Daoy (cell line): Measurements from ENCODE around the gene TFDP1. TPM values are rescaled to one million over a fixed set of nuclear protein-coding genes. Genes with fewer than 3 reads are reported as not detected.

Experiments
- DNase-seq: peaks from one replicate; pipeline ENCODE4 v3.0.0-alpha.2; 2015; ENCODE audit warnings: low read depth
- total RNA-seq: library from RNA; depleted of rRNA; stranded (reverse); fragments of >200 nt; shearing (Covaris generic); gene quantifications from 2 replicates; pipeline ENCODE4 v1.2.3, GENCODE V29; 2014

Gene TFDP1
- total RNA-seq, 1 experiment from 2014 or later, result 67.3 TPM

DNA sequence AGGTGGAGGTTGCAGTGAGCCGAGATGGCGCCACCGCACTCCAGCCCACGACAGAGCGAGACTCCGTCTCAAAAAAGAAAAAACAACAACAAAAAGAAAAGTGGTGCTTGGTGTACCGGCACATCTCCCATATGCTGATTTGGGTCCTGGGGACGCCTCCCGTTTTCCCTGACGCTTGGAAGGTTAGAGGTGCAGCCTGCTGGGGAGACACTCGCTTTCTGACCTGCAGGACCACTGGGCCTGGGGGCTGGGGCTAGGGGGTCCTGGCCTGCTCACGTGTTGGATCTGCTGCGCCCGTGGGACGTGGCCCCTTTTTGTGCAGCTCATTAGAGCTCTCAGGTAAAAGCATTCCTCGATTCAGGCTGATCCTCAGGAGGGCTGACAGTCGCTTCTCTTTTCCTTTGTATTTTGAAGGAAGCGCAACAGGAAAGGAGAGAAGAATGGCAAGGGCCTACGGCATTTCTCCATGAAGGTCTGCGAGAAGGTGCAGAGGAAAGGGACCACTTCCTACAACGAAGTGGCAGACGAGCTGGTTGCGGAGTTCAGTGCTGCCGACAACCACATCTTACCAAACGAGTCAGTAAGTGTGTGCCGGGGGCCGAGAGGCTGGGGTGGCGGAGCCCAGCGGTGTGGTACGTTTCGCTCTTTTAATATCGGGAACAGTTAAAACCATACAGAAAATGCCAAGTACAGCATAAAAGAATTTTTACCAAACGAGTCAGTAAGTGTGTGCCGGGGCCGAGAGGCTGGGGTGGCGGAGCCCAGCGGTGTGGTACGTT, 48.3 kb downstream of the TFDP1 start:
- DNase-seq, result no peak

DNA sequence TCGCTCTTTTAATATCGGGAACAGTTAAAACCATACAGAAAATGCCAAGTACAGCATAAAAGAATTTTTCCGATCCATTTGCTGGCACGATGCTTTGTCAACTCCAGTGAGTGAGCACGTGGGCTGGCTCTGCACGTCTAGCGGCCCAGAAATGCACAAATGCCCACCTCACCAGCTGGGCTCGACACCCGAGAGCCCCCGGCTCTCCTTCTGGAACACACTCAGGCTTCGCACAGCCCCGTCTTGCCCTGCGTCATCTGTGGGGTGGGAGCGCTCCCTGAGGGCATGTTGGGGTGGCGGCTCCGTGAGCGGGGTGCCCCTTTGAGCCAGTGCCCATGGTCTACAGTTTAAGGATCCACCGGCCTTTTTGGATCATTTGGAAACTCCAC, 48.9 kb downstream of the TFDP1 start:
- no peak for DNase-seq

GRCh38 chr13:113634279-113635047, 49.9 kb downstream of the TFDP1 start:
- no peak for DNase-seq

DNA sequence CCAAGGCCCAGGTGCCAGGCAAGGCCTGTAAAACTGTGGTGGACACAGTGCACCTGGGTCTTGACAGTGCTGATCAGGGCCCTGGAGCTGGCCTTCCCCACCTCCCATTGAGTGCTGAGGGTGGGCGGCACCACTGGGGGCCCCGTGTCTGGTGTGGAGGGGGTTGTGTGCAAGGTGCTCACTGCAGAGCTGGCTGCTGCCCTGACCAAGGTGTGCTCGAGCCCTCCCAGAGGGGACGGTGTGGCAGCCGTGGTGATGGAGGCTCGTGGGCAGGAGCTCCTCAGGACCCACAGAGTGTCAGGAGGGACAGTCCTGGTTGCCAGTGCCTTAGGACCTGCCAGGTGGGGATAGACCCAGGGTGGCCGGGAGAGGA, 50.5 kb downstream of the TFDP1 start:
- DNase-seq, result no peak

GRCh38 chr13:113635709-113636108, 51.2 kb downstream of the TFDP1 start:
- DNase-seq, result no peak

- DNase-seq, result no peak
These were observed 51.9 kb downstream of the TFDP1 start for GRCh38 chr13:113636266-113636963.

- no peak for DNase-seq
These were observed 53.0 kb downstream of the TFDP1 start for GRCh38 chr13:113637262-113638160.

GRCh38 chr13:113638173-113638746, 53.7 kb downstream of the TFDP1 start:
- DNase-seq, result no peak

DNA sequence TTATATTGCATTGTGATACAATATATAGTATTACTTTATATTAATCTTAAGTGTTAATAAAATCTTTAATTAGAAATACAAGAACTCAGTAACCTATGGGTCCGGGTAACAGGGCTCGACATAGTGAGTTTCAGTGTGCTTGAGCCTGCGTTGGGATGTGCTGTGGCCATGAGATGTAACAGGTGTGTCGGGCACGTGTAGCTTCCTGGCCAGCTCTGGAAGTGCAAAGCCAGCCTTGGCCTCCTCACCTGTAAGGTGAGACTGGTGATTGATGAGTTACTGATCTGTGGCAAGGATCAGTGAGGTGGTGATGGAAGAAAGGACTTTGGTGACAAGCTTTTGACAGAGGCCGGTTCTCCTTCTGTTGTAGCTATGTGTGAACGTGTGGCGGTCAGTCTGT, 54.3 kb downstream of the TFDP1 start:
- no peak for DNase-seq

DNA sequence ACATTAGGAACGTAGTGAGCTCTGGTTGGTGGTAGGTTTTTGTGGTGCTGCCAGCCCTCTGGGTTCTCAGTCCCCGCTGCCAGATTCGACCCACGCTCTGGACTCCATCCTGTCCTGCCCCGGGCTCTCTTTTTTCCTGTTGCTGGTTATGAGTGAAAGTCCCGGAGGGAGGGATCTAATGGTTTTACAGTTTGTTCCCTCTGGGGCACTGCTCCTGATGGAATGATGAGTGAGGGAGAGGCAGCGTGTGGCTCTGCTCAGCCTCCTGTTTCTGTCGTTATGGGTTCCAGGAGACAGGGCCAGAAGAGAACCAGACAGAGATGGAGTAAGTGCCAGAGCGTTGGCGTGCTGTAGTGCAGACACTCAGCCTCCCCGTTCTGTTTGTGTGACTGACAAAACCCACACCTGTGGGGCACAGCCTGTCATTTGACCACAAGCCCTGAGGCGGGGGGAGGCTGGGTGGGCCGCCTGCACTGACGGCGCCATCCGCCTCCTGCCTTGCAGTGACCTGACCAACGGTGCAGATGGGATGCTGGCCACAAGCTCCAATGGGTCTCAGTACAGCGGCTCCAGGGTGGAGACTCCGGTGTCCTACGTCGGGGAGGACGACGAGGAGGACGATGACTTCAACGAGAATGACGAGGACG, 55.2 kb downstream of the TFDP1 start:
- no peak for DNase-seq

- no peak for DNase-seq
These were observed 56.9 kb downstream of the TFDP1 start for GRCh38 chr13:113641426-113641825.

DNA sequence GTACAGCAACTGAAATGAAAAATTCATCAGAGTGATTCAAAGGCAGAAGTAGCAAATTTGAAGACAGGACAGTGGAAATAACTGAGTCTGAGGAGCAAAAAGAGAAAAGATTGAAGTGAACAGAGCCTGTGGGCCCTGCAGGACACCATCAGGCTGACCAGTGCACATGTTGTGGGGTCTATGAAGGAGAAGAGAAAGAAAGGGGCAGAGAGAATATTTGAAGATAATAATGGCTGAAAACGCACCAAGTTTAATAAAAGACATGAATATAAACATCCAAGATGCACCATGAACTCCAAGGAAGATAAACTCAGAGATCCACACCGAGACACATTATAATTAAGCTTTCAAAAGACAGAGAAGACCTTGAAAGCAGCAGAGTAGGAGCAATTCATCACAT, 58.0 kb downstream of the TFDP1 start:
- DNase-seq, result no peak

DNA sequence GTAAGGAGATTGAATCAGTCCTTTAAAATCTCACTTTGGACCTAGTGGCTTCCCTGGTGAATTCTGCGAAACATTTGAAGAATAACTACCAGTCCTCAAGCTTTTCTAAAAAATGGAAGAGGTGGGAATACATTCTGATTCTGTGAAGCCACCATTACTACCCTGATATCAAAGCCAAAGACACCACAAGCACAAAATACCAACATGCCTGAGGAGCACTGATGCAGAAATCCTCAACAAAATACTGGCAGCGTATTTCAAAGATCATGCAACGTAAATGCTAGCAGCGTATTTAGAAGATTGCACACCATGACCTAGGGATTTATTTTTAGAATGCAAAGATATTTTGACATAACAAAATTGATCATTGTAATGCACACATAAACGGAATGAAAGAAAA, 59.0 kb downstream of the TFDP1 start:
- peak; percentile 17 for DNase-seq

- DNase-seq, result no peak
These were observed 60.2 kb downstream of the TFDP1 start for GRCh38 chr13:113644800-113645199.

DNA sequence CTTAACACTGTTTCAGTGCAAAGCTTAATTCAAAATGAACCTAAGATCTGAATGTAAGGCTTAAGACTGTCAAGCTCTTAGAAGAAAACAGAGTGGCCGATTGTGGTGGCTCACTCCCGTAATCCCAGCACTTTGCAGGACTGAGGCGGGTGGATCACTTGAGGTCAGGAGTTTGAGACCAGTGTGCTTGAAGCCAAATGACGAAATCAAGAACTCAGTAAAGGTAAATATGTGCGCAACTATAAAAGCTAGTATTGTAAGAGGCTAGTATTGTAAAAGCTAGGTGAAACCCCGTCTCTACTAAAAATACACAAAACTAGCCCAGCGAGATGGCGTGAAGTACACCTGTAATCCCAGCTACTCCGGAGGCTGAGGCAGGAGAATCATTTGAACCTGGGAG, 60.8 kb downstream of the TFDP1 start:
- no peak for DNase-seq

- DNase-seq, result no peak
These were observed 61.8 kb downstream of the TFDP1 start for GRCh38 chr13:113646376-113646775.

DNA sequence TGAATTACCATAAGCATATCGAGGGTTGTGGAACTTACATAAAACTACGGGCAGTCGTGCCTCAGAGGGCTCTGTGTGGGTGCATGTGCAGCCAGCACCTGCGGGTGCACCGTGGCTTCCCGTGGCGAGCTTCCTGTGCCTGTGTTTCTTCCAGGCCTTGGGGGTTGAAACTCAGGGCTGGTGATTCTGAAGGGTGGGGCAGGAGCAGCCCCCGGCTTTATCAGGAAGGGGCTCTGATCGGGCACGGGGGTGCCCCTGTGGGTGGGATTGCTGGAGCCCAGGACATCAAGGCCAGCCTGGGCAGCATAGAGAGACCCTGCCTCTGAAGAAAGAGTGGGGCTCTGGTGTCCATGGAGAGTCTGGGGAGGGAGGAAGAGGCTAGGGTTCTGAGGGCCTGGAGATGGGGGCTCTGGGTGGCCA, 62.4 kb downstream of the TFDP1 start:
- DNase-seq, result no peak

DNA sequence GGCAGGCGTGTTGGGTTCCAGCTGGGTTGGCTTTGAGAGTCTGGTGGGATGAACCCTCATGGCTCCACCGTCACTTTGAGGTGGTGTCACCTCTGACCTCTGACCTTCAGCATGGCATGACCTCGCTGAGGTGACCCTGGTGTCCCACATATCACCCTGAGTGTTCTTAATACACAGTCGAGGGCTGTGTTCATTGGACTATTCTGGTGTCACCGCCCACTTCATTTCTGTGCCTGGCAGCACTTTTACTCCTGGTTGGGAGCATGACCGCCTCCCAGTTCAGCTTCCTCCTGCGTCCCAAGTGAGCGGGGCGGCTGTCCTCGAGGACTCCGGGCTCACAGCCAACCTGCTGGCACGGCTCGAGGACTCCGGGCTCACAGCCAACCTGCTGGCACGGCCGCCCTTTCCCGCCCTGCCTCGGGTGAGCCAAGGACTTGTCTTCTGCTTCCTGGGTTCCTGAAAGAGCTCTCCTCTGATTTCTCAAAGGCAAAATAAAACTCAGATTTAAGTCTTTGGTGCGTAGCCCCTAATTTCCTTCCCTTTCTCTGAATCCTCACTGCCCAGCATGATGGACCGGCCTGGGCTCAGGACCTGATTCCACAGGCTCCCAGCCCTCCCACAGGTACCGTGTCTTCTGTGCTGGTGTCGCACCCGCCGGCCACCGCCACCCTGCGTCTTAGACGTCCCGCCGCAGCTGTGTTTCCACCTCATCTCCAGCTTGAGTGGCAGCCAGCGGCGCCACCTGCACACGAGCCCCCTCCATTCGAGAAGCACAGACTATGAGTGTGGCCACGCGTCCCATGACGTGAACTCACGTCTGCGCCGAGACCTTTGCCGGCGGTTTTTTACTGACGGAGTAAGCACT, 63.0 kb downstream of the TFDP1 start:
- peak; percentile 80 for DNase-seq

- no peak for DNase-seq
These were observed 63.7 kb downstream of the TFDP1 start for GRCh38 chr13:113648216-113648610.

DNA sequence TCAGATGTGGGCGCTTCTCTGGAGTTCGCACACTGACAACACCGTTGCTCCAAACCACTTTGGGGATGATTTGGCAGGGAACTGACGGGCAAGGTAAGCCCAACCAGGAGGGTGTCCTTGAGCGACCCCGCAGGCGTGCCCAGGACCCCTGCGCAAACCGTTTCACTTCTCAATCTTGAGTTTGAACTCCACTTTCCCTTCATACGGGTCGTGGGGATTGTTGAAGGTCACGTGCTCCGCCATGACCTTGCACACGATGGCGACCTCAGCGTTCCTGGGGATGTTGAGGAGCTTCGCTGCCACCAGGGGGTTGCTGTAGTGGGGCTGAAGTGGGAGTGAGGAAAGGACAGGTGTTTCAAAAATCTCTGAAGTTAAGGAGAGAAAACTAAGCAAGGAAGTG, 64.7 kb downstream of the TFDP1 start:
- no peak for DNase-seq
